ENCODE results near the gene CMTM5.

GRCh38 chr14:23335623-23336022, 41.2 kb upstream of the CMTM5 start:
- TF ChIP-seq CTCF (IDR thresholded peaks at IDR 0.05; ENCODE audit: low read depth, low read length), result no peak
- TF ChIP-seq EZH2phosphoT487 (IDR thresholded peaks at IDR 0.05; ENCODE audit: low read depth), result no peak

Measured in OCI-LY3 (cell line).